Measurements from ENCODE around the gene CD300LD. TPM values are rescaled to one million over a fixed set of nuclear protein-coding genes. Genes with fewer than 3 reads are reported as not detected.
A peak's percentile ranks its signal among the peaks of the same experiment; 100 is the strongest.

The CD300LD gene
- total RNA-seq, 2 experiments from 2014 or later: not detected

GRCh38 chr17:74532115-74532514 lies 60.0 kb downstream of the CD300LD start:
- no peaks in the 10 kb centered on the region for H3K79me2 ChIP-seq (ENCODE audit: insufficient read depth, low read depth, low read length)
- TF ChIP-seq EZH2phosphoT487 (IDR thresholded peaks at IDR 0.05; ENCODE audit: borderline replicate concordance, low read depth, low read length): no peak
- TF ChIP-seq CTCF (conservative IDR thresholded peaks at IDR 0.05; ENCODE audit: low read length): no peak
- no peak overlapping the region for H3K4me3 ChIP-seq (ENCODE audit: low read depth, low read length, poor library complexity, severe bottlenecking)
- no peaks in the 10 kb centered on the region for H3K4me1 ChIP-seq (ENCODE audit: insufficient read depth, low read length, poor library complexity, severe bottlenecking)
- no peak overlapping the region for H3K4me2 ChIP-seq (ENCODE audit: low read length)
- no TSS peak for BruUV-seq (replicated peaks)
- POLR2A ChIA-PET: interaction anchor here (0.7 kb wide), 1 partner anchor 163 kb away, joined by 5 read pairs; no protein-coding TSS in a partner anchor
- H4K20me1 ChIP-seq (ENCODE audit: insufficient read depth, low read length): no peaks in the 10 kb centered on the region
- no peaks in the 10 kb centered on the region for H3K9me3 ChIP-seq (ENCODE audit: low read length)
- H3K27ac ChIP-seq (ENCODE audit: low read depth, low read length, poor library complexity, severe bottlenecking): no peak overlapping the region
- H3K9me2 ChIP-seq (ENCODE audit: insufficient read depth, low read length): no peaks in the 10 kb centered on the region
- H3K36me3 ChIP-seq (ENCODE audit: insufficient read depth, low read length): no peaks in the 10 kb centered on the region
- peak; percentile 14 for DNase-seq (ENCODE audit: low spot score)
- intact Hi-C loops (cut with micrococcal nuclease; ENCODE audit: unreplicated experiment): no loop called here
- CTCF ChIA-PET (ENCODE audit: unreplicated experiment): no interaction called here
- 0 out of 2 replicates have a peak overlapping the region, but pooled peaks have one; percentile 3 for H2AFZ ChIP-seq (ENCODE audit: low read length)

GRCh38 chr17:74531231-74531761 lies 60.8 kb downstream of the CD300LD start, which contains the start of gene CD300LB:
Gene CD300LB (minus strand): TSS chr17:74531475. CDS start chr17:74531350, 125 bp downstream.
- intact Hi-C loops (cut with micrococcal nuclease; ENCODE audit: unreplicated experiment): no loop called here
- H3K9me2 ChIP-seq (ENCODE audit: insufficient read depth, low read length): no peaks in the 10 kb centered on the region
- no peak within 1 kb of the TSS for H3K4me2 ChIP-seq (ENCODE audit: low read length)
- no peak for DNase-seq (ENCODE audit: low spot score)
- H3K4me1 ChIP-seq (ENCODE audit: insufficient read depth, low read length, poor library complexity, severe bottlenecking): no peaks in the 10 kb centered on the region
- H3K36me3 ChIP-seq (ENCODE audit: insufficient read depth, low read length): no peaks in the 10 kb centered on the region
- TF ChIP-seq EZH2phosphoT487 (IDR thresholded peaks at IDR 0.05; ENCODE audit: borderline replicate concordance, low read depth, low read length): no peak
- TF ChIP-seq CTCF (conservative IDR thresholded peaks at IDR 0.05; ENCODE audit: low read length): no peak
- H3K9me3 ChIP-seq (ENCODE audit: low read length): no peaks in the 10 kb centered on the region
- no peak within 1 kb of the TSS for H3K27ac ChIP-seq (ENCODE audit: low read depth, low read length, poor library complexity, severe bottlenecking)
- H2AFZ ChIP-seq (ENCODE audit: low read length): 0 out of 2 replicates have a peak within 1 kb of the TSS, but pooled peaks have one; percentile 3
- no peaks in the 10 kb centered on the region for H3K79me2 ChIP-seq (ENCODE audit: insufficient read depth, low read depth, low read length)
- BruUV-seq (replicated peaks): no TSS peak
- ChIA-PET POLR2A (no interaction called here), CTCF (ENCODE audit: unreplicated experiment) (no interaction called here)
- no peak within 1 kb of the TSS for H3K4me3 ChIP-seq (ENCODE audit: low read depth, low read length, poor library complexity, severe bottlenecking)
- H4K20me1 ChIP-seq (ENCODE audit: insufficient read depth, low read length): no peaks in the 10 kb centered on the region

GRCh38 chr17:74530831-74531150 lies 61.3 kb downstream of the CD300LD start:
- POLR2A ChIA-PET: no interaction called here
- H3K4me2 ChIP-seq (ENCODE audit: low read length): no peak overlapping the region
- H3K4me1 ChIP-seq (ENCODE audit: insufficient read depth, low read length, poor library complexity, severe bottlenecking): no peaks in the 10 kb centered on the region
- H3K9me3 ChIP-seq (ENCODE audit: low read length): no peaks in the 10 kb centered on the region
- no peak overlapping the region for H3K4me3 ChIP-seq (ENCODE audit: low read depth, low read length, poor library complexity, severe bottlenecking)
- TF ChIP-seq CTCF (conservative IDR thresholded peaks at IDR 0.05; ENCODE audit: low read length) (no peak), EZH2phosphoT487 (IDR thresholded peaks at IDR 0.05; ENCODE audit: borderline replicate concordance, low read depth, low read length) (no peak)
- H3K27ac ChIP-seq (ENCODE audit: low read depth, low read length, poor library complexity, severe bottlenecking): no peak overlapping the region
- no peaks in the 10 kb centered on the region for H3K9me2 ChIP-seq (ENCODE audit: insufficient read depth, low read length)
- intact Hi-C loops (cut with micrococcal nuclease; ENCODE audit: unreplicated experiment): no loop called here
- CTCF ChIA-PET (ENCODE audit: unreplicated experiment): no interaction called here
- no peaks in the 10 kb centered on the region for H4K20me1 ChIP-seq (ENCODE audit: insufficient read depth, low read length)
- BruUV-seq (replicated peaks): no TSS peak
- no peaks in the 10 kb centered on the region for H3K79me2 ChIP-seq (ENCODE audit: insufficient read depth, low read depth, low read length)
- no peaks in the 10 kb centered on the region for H3K36me3 ChIP-seq (ENCODE audit: insufficient read depth, low read length)
- H2AFZ ChIP-seq (ENCODE audit: low read length): no peak overlapping the region
- no peak for DNase-seq (ENCODE audit: low spot score)

Measured in OCI-LY7 (cell line).